ENCODE data around the gene HBM.

Gene HBM

DNA sequence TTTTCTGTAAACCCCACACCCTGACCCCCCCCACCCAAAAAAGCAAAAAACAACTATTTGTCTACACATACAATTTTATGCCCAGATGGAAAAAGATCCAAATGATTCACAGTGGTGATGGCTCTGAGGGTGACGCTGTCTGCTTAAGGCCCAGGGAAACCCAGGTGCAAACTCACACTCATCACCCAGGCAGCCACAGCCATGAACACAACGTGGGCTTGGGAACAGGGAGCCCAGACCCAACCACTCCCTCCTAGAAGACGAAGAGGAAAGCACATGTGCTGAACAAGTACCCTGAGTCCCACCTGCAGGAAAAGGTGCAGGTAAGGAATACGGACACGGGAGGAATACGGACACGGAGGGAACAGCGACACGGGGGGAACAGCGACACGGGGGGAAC lies 19.9 kb downstream of the HBM start:
- H3K9me2 ChIP-seq (replicated peaks; ENCODE audit: insufficient read depth, low read length) = no peaks in the 10 kb centered on the region
- H3K36me3 ChIP-seq (ENCODE audit: low read length) = no peaks in the 10 kb centered on the region
- H3K27ac ChIP-seq (ENCODE audit: low read depth, low read length) = no peak overlapping the region
- 0 out of 2 replicates have a peak, but pooled peaks cover 5% of the 10 kb centered on the region for H3F3A ChIP-seq (ENCODE audit: insufficient read depth)
- H3K79me2 ChIP-seq (ENCODE audit: insufficient read depth, low read length) = no peaks in the 10 kb centered on the region
- no peaks in the 10 kb centered on the region for H3K9me3 ChIP-seq (ENCODE audit: insufficient read depth, low read length)
- H3K4me2 ChIP-seq (ENCODE audit: low read depth, low read length, poor library complexity, severe bottlenecking) = no peak overlapping the region
- TF ChIP-seq EZH2phosphoT487 (conservative IDR thresholded peaks at IDR 0.05; ENCODE audit: low read length) (no peak), CTCF (IDR thresholded peaks at IDR 0.05; ENCODE audit: insufficient read depth, low read length, poor library complexity, severe bottlenecking) (no peak)
- H2AFZ ChIP-seq (ENCODE audit: low read depth, low read length, severe bottlenecking) = no peak overlapping the region
- no peak overlapping the region for H3K9ac ChIP-seq (ENCODE audit: low read length)
- no peaks in the 10 kb centered on the region for H4K20me1 ChIP-seq (ENCODE audit: low read depth, low read length)
- H3K27me3 ChIP-seq (ENCODE audit: low read length) = no peaks in the 10 kb centered on the region
- no peak overlapping the region for H3K4me3 ChIP-seq (ENCODE audit: insufficient read depth, low read length, poor library complexity, severe bottlenecking)

- H4K20me1 ChIP-seq (ENCODE audit: low read depth, low read length) = no peaks in the 10 kb centered on the region
- H3K4me2 ChIP-seq (ENCODE audit: low read depth, low read length, poor library complexity, severe bottlenecking) = no peak overlapping the region
- 0 out of 2 replicates have a peak, but pooled peaks cover 5% of the 10 kb centered on the region for H3F3A ChIP-seq (ENCODE audit: insufficient read depth)
- no peaks in the 10 kb centered on the region for H3K9me2 ChIP-seq (replicated peaks; ENCODE audit: insufficient read depth, low read length)
- H3K9me3 ChIP-seq (ENCODE audit: insufficient read depth, low read length) = no peaks in the 10 kb centered on the region
- H3K79me2 ChIP-seq (ENCODE audit: insufficient read depth, low read length) = no peaks in the 10 kb centered on the region
- TF ChIP-seq CTCF (IDR thresholded peaks at IDR 0.05; ENCODE audit: insufficient read depth, low read length, poor library complexity, severe bottlenecking) (no peak), EZH2phosphoT487 (conservative IDR thresholded peaks at IDR 0.05; ENCODE audit: low read length) (no peak)
- no peak overlapping the region for H3K27ac ChIP-seq (ENCODE audit: low read depth, low read length)
- H2AFZ ChIP-seq (ENCODE audit: low read depth, low read length, severe bottlenecking) = no peak overlapping the region
- H3K4me3 ChIP-seq (ENCODE audit: insufficient read depth, low read length, poor library complexity, severe bottlenecking) = no peak overlapping the region
- no peaks in the 10 kb centered on the region for H3K27me3 ChIP-seq (ENCODE audit: low read length)
- H3K36me3 ChIP-seq (ENCODE audit: low read length) = no peaks in the 10 kb centered on the region
- no peak overlapping the region for H3K9ac ChIP-seq (ENCODE audit: low read length)
These were observed 21.6 kb downstream of the HBM start for GRCh38 chr16:187330-187729.

DNA sequence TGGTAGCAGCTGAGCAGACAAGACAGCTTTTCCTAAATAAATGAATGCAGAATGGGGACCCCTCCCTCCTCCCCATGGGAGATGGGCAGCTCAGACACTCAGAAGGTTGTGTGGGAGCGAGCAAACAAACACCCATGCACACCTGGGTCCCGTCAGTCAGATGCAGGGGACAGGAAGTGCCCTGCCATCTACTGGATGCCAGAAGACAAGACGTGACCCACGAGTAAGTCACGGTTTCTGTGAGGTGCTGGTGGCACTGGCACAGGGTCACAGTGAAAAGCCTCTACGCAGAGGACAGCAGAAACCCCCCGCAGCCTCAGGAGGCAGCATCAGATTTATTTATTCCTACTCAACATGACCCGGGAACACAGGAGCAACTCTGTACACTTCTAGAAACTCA lies 22.9 kb downstream of the HBM start:
- Histone ChIP-seq H3K27me3 (ENCODE audit: low read length) (no peaks in the 10 kb centered on the region), H3K4me2 (ENCODE audit: low read depth, low read length, poor library complexity, severe bottlenecking) (no peak overlapping the region), H3K4me3 (ENCODE audit: insufficient read depth, low read length, poor library complexity, severe bottlenecking) (no peak overlapping the region), H3F3A (ENCODE audit: insufficient read depth) (no peaks in the 10 kb centered on the region), H3K9me3 (ENCODE audit: insufficient read depth, low read length) (no peaks in the 10 kb centered on the region), H3K36me3 (ENCODE audit: low read length) (no peaks in the 10 kb centered on the region), H3K9ac (ENCODE audit: low read length) (no peak overlapping the region), H3K9me2 (replicated peaks; ENCODE audit: insufficient read depth, low read length) (no peaks in the 10 kb centered on the region), H4K20me1 (ENCODE audit: low read depth, low read length) (no peaks in the 10 kb centered on the region), H2AFZ (ENCODE audit: low read depth, low read length, severe bottlenecking) (no peak overlapping the region), H3K79me2 (ENCODE audit: insufficient read depth, low read length) (no peaks in the 10 kb centered on the region), H3K27ac (ENCODE audit: low read depth, low read length) (no peak overlapping the region)
- TF ChIP-seq EZH2phosphoT487 (conservative IDR thresholded peaks at IDR 0.05; ENCODE audit: low read length) (no peak), CTCF (IDR thresholded peaks at IDR 0.05; ENCODE audit: insufficient read depth, low read length, poor library complexity, severe bottlenecking) (peak; percentile 35)
